Measurements from ENCODE around the gene KRT38.

The KRT38 gene

GRCh38 chr17:41440531-41441033 lies at the start of gene KRT38:
TSS of gene KRT38 (minus strand) at chr17:41440983. CDS start at chr17:41440921, 62 bp downstream.
- no peak for DNase-seq
- intact Hi-C loops (cut with DNase I) = no loop called here

GRCh38 chr17:41489531-41489930 lies 48.7 kb upstream of the KRT38 start, which contains the start of gene KRT36:
TSS of gene KRT36 (minus strand) at chr17:41489910. CDS start at chr17:41489864, 46 bp downstream.
- intact Hi-C loops (cut with DNase I) = no loop called here
- DNase-seq = no peak

- intact Hi-C loops (cut with DNase I) = no loop called here
- peak in 7 of 42 donors; percentile 17 to 53 (median 26) for DNase-seq
Measured at GRCh38 chr17:41486809-41487530, 46.2 kb upstream of the KRT38 start.

- no peak for DNase-seq
- intact Hi-C loops (cut with DNase I) = no loop called here
Measured at GRCh38 chr17:41486316-41486715, 45.5 kb upstream of the KRT38 start.

- intact Hi-C loops (cut with DNase I) = no loop called here
- no peak for DNase-seq
Measured at GRCh38 chr17:41484920-41485904, 44.4 kb upstream of the KRT38 start.

- DNase-seq = no peak
- intact Hi-C loops (cut with DNase I) = no loop called here
Measured at GRCh38 chr17:41483991-41484826, 43.4 kb upstream of the KRT38 start.

GRCh38 chr17:41483531-41483930 lies 42.7 kb upstream of the KRT38 start:
- DNase-seq = peak in 1 of 42 donors; percentile 19
- intact Hi-C loops (cut with DNase I) = no loop called here

GRCh38 chr17:41481036-41481435 lies 40.3 kb upstream of the KRT38 start, which contains the start of gene KRT35:
TSS of gene KRT35 (minus strand) at chr17:41481151. CDS start at chr17:41481097, 54 bp downstream.
- peak in 1 of 42 donors; percentile 9 for DNase-seq
- intact Hi-C loops (cut with DNase I) = no loop called here

GRCh38 chr17:41480581-41480980 lies 39.8 kb upstream of the KRT38 start:
- peak in 1 of 42 donors; percentile 22 for DNase-seq
- intact Hi-C loops (cut with DNase I) = no loop called here

- no peak for DNase-seq
- intact Hi-C loops (cut with DNase I) = no loop called here
Measured at GRCh38 chr17:41480136-41480535, 39.4 kb upstream of the KRT38 start.

GRCh38 chr17:41478237-41478636 lies 37.5 kb upstream of the KRT38 start:
- peak in 1 of 42 donors; percentile 17 for DNase-seq
- intact Hi-C loops (cut with DNase I) = no loop called here

- DNase-seq = peak in 1 of 42 donors; percentile 28
- intact Hi-C loops (cut with DNase I) = no loop called here
Measured at GRCh38 chr17:41476866-41477815, 36.4 kb upstream of the KRT38 start.

- DNase-seq = peak in 1 of 42 donors; percentile 11
- intact Hi-C loops (cut with DNase I) = no loop called here
Measured at GRCh38 chr17:41475421-41475820, 34.6 kb upstream of the KRT38 start.

GRCh38 chr17:41474863-41475262 lies 34.1 kb upstream of the KRT38 start:
- intact Hi-C loops (cut with DNase I) = no loop called here
- DNase-seq = no peak

GRCh38 chr17:41468346-41468745 lies 27.6 kb upstream of the KRT38 start:
- intact Hi-C loops (cut with DNase I) = no loop called here
- no peak for DNase-seq

- DNase-seq = no peak
- intact Hi-C loops (cut with DNase I) = no loop called here
Measured at GRCh38 chr17:41467561-41467960, 26.8 kb upstream of the KRT38 start.

- intact Hi-C loops (cut with DNase I) = no loop called here
- DNase-seq = no peak
Measured at GRCh38 chr17:41466988-41467387, 26.2 kb upstream of the KRT38 start, which contains the start of gene KRT32. TSS of gene KRT32 (minus strand) at chr17:41467386. CDS start at chr17:41467325, 61 bp downstream.

Measured in head of caudate nucleus (tissue), 42 donors.